K562 (cell line): ENCODE data around the gene PTPRM. TPM values are rescaled to one million over a fixed set of nuclear protein-coding genes. Genes with fewer than 3 reads are reported as not detected.

Experiments used
- ATAC-seq: fragments of 200-7000 bp; cut with Tn5 transposase; 3 replicates; pipeline ENCODE4 v1.9.1; 2020; ENCODE audit warnings: moderate library complexity
- BruUV-seq: library from RNA; stranded (reverse); fragments of 400-500 nt; replicated peaks from 2 replicates; lab custom pipeline; 2021; lab: Mats Ljungman, UMichigan
- CTCF ChIA-PET: fragments of 300-600 bp; formaldehyde crosslinking; extraction: SDS; loops from one replicate; lab custom pipeline; 2021; ENCODE audit warnings: low intra/inter-chr PET ratio; lab: Yijun Ruan, JAX
- POLR2A ChIA-PET: fragments of 300-600, 350-650 bp; sonication (Branson Sonifier 250); formaldehyde crosslinking; extraction: SDS; loops from one replicate; lab custom pipeline; 2021; ENCODE audit warnings: antibody characterized with exemption, inconsistent platforms; lab: Yijun Ruan, JAX
- DNase-seq, 4 experiments: peaks; one replicate each; pipeline versions ENCODE4 v3.0.0 to v3.0.0-alpha.2; 2011 to 2018; ENCODE audit warnings: low spot score in 3 of 4, mixed read lengths in 3 of 4; ENCODE audit errors: extremely low read depth in 1 of 4
- FAIRE-seq: peaks from 2 replicates; lab custom pipeline; 2011; peaks lifted over from hg19 to GRCh38; lab: Jason Lieb, UNC
- H2AFZ ChIP-seq: 2 replicates; pipeline ENCODE4 v1.6.0; 2011; ENCODE audit warnings: low read depth, low read length, control low read depth, inconsistent platforms
- H3K27ac ChIP-seq: fragments of 200-600 bp; 3 replicates; pipeline ENCODE4 v1.8.0; 2011; ENCODE audit warnings: low read depth, mild to moderate bottlenecking, control low read depth, inconsistent platforms, low read length, moderate library complexity, mixed read lengths; ENCODE audit errors: extremely low read depth
- H3K27me3 ChIP-seq, 2 experiments: fragments of 300-600 bp in 1 of 2; 2 replicates in 1 of 2; 3 replicates in 1 of 2; pipeline versions ENCODE4 v1.6.0 to v1.8.0; 2011; ENCODE audit warnings: inconsistent platforms in 2 of 2, low read length in 2 of 2, mild to moderate bottlenecking in 1 of 2, mixed read lengths in 1 of 2, moderate library complexity in 1 of 2; ENCODE audit not compliant: control insufficient read depth in 2 of 2, insufficient read depth in 2 of 2
- H3K36me3 ChIP-seq: fragments of 300-600 bp; 3 replicates; pipeline ENCODE4 v1.8.0; 2011; ENCODE audit warnings: mild to moderate bottlenecking, low read length, inconsistent platforms; ENCODE audit not compliant: control insufficient read depth, insufficient read depth
- H3K4me1 ChIP-seq, 2 experiments: fragments of 200-600 bp in 1 of 2; replicated peaks in 1 of 2; 2 replicates in 1 of 2; 3 replicates in 1 of 2; pipeline versions ENCODE4 v1.5.1 to v1.8.0; 2011; ENCODE audit warnings: inconsistent platforms in 2 of 2, low read length in 2 of 2, mild to moderate bottlenecking in 1 of 2, mixed read lengths in 1 of 2, moderate library complexity in 1 of 2; ENCODE audit not compliant: control insufficient read depth in 2 of 2, insufficient read depth in 2 of 2
- H3K4me2 ChIP-seq: 2 replicates; pipeline ENCODE4 v1.6.1; 2011; ENCODE audit warnings: low read length, control low read depth, inconsistent platforms, mixed read lengths; ENCODE audit not compliant: insufficient read depth
- H3K4me3 ChIP-seq: fragments of 200-600 bp; sonication (generic), shearing (Covaris generic); 2 replicates; pipeline ENCODE4 v1.5.1; 2016; ENCODE audit warnings: control low read depth, inconsistent platforms
- H3K79me2 ChIP-seq: fragments of 200-600 bp; 3 replicates; pipeline ENCODE4 v1.8.0; 2011; ENCODE audit warnings: low read length, inconsistent platforms; ENCODE audit not compliant: control insufficient read depth, insufficient read depth
- H3K9ac ChIP-seq, 2 experiments: 2 replicates each; pipeline versions ENCODE4 v1.6.0 to v1.6.1; 2011; ENCODE audit warnings: low read depth in 2 of 2, low read length in 2 of 2, control low read depth in 1 of 2, inconsistent platforms in 1 of 2, mild to moderate bottlenecking in 1 of 2, mixed read lengths in 1 of 2; ENCODE audit not compliant: insufficient read depth in 1 of 2
- H3K9me1 ChIP-seq: one replicate; pipeline ENCODE4 v1.6.0; 2011; ENCODE audit warnings: inconsistent platforms, mild to moderate bottlenecking, low read length, moderate library complexity; ENCODE audit not compliant: control insufficient read depth, insufficient read depth
- H3K9me3 ChIP-seq: replicated peaks from 2 replicates; pipeline ENCODE4 v1.5.1; 2011; ENCODE audit warnings: low read depth, low read length, inconsistent platforms; ENCODE audit not compliant: control insufficient read depth, insufficient read depth
- H4K20me1 ChIP-seq: replicated peaks from 2 replicates; pipeline ENCODE4 v1.6.1; 2011; ENCODE audit warnings: low read length, inconsistent platforms, mixed read lengths; ENCODE audit not compliant: control insufficient read depth, insufficient read depth
- ARHGAP35 ChIP-seq: fragments of 450-650 bp; IDR thresholded peaks from 2 replicates; pipeline ENCODE4 v1.6.1; 2018; ENCODE audit not compliant: partially characterized antibody
- CBFA2T3 ChIP-seq: fragments of 450-650 bp; IDR thresholded peaks from 2 replicates; pipeline ENCODE4 v1.6.1; 2017
- CHD1 ChIP-seq: fragments of 200-600 bp; sonication (generic); IDR thresholded peaks from one replicate; pipeline ENCODE4 v1.6.1; 2012; ENCODE audit warnings: mild to moderate bottlenecking, moderate library complexity, low read length, inconsistent platforms
- HIVEP1 ChIP-seq: fragments of 250-450 bp; sonication (Bioruptor Pico); IDR thresholded peaks from 2 replicates; pipeline ENCODE4 v1.4.0; 2020; ENCODE audit warnings: mild to moderate bottlenecking
- HLTF ChIP-seq: fragments of 450-650 bp; IDR thresholded peaks from 2 replicates; pipeline ENCODE4 v1.6.1; 2016
- L3MBTL2 ChIP-seq: fragments of 450-650 bp; IDR thresholded peaks from 2 replicates; pipeline ENCODE4 v1.6.1; 2016; ENCODE audit warnings: mild to moderate bottlenecking, moderate library complexity
- OTX1 ChIP-seq: fragments of 450-650 bp; formaldehyde crosslinking; IDR thresholded peaks from 2 replicates; pipeline ENCODE4 v1.4.0; 2022; ENCODE audit warnings: mild to moderate bottlenecking
- POLR2G ChIP-seq: fragments of 200-400 bp; formaldehyde crosslinking; IDR thresholded peaks from 2 replicates; pipeline ENCODE4 v1.6.1; 2017; ENCODE audit warnings: low read depth, mild to moderate bottlenecking, antibody characterized with exemption, low read length, moderate library complexity
- POLR3A ChIP-seq: IDR thresholded peaks from 2 replicates; pipeline ENCODE4 v1.6.1; 2011; ENCODE audit warnings: borderline replicate concordance, mild to moderate bottlenecking, moderate library complexity; ENCODE audit not compliant: insufficient read length, insufficient read depth; ENCODE audit errors: extremely low read depth
- SMAD3 ChIP-seq: fragments of 450-650 bp; formaldehyde crosslinking; conservative IDR thresholded peaks from 2 replicates; pipeline ENCODE4 v1.4.0; 2020; ENCODE audit warnings: mild to moderate bottlenecking
- SREBF1 ChIP-seq: fragments of 150-350 bp; IDR thresholded peaks from 2 replicates; pipeline ENCODE4 v1.6.1; 2014; ENCODE audit warnings: antibody characterized with exemption, low read depth, low read length, borderline replicate concordance
- STAG1 ChIP-seq: sonication (generic); formaldehyde crosslinking; IDR thresholded peaks from 2 replicates; pipeline ENCODE4 v1.5.0; 2020; ENCODE audit warnings: missing genetic modification reagents, borderline replicate concordance
- ZNF3 ChIP-seq: fragments of 250-450 bp; sonication (Bioruptor Pico); IDR thresholded peaks from 2 replicates; pipeline ENCODE4 v1.5.0; 2021; ENCODE audit warnings: mild to moderate bottlenecking, moderate library complexity
- ZNF431 ChIP-seq: sonication (generic); formaldehyde crosslinking; IDR thresholded peaks from 2 replicates; pipeline ENCODE4 v1.8.0; 2022; ENCODE audit warnings: mild to moderate bottlenecking, missing genetic modification reagents
- ZNF707 ChIP-seq: fragments of 250-450 bp; sonication (Bioruptor Pico); conservative IDR thresholded peaks from 2 replicates; pipeline ENCODE4 v1.8.0; 2022; ENCODE audit warnings: inconsistent platforms, mild to moderate bottlenecking, moderate library complexity
- WGBS: fragments of 100-300 bp; shearing (Covaris generic); methylation state at CpG from one replicate; pipeline ENCODE4 v1.1.6; 2016; ENCODE audit warnings: low coverage, mixed read lengths; ENCODE audit not compliant: insufficient coverage; ENCODE audit errors: missing lambda C conversion rate; 5-methylcytosine and 5-hydroxymethylcytosine counted together
- in situ Hi-C: fragments of 300-500 bp; cut with MboI; formaldehyde crosslinking; loops from 4 replicates; pipeline ENCODE4 v1.15.0; 2018; ENCODE audit warnings: inconsistent platforms, mixed read lengths
- intact Hi-C: fragments of 100-400 bp; cut with micrococcal nuclease; formaldehyde crosslinking; loops from 2 replicates; pipeline ENCODE4 v1.14.2; 2022
- polyA plus RNA-seq, 8 experiments: library from polyadenylated mRNA; depleted of rRNA in 4 of 8; stranded (reverse) in 5 of 8; unstranded in 3 of 8; fragments of >200 nt; fragmentation: Nextera tagmentation in 2 of 8; fragmentation: Illumina TruSeq in 1 of 8; extraction: Ambion mirVana in 2 of 8; extraction: Trizol in 1 of 8; gene quantifications; 2 replicates each; pipeline versions ENCODE4 v1.2.1 to v1.2.3, GENCODE V29; 2011 to 2014; ENCODE audit warnings: inconsistent platforms in 1 of 8, missing spikeins in 1 of 8
- total RNA-seq, 7 experiments: library from RNA; depleted of rRNA in 6 of 7; stranded (reverse); fragments of >200 nt in 6 of 7; fragmentation: Illumina TruSeq in 2 of 7; extraction: Trizol in 2 of 7; gene quantifications; 2 replicates each; pipeline versions ENCODE4 v1.2.1 to v1.2.3, GENCODE V29; 2011 to 2021; ENCODE audit warnings: low replicate concordance in 1 of 7
- TF ChIP-seq, protein P1 (sequence below): sonication (generic); formaldehyde crosslinking; IDR thresholded peaks from 2 replicates; pipeline ENCODE4 v1.8.0; 2023; ENCODE audit warnings: missing genetic modification reagents, mild to moderate bottlenecking, borderline replicate concordance
- TF ChIP-seq, protein P2 (sequence below): fragments of 450-650 bp; IDR thresholded peaks from 2 replicates; pipeline ENCODE4 v1.6.1; 2016; ENCODE audit warnings: borderline replicate concordance

The PTPRM gene
- total and polyA plus RNA-seq, 9 of the 15 experiments (the other 6 are each of a cell fraction or from before 2014, with no cell fraction given) = 0.03 to 0.16 (median 0.08) TPM; not detected in 3

DNA sequence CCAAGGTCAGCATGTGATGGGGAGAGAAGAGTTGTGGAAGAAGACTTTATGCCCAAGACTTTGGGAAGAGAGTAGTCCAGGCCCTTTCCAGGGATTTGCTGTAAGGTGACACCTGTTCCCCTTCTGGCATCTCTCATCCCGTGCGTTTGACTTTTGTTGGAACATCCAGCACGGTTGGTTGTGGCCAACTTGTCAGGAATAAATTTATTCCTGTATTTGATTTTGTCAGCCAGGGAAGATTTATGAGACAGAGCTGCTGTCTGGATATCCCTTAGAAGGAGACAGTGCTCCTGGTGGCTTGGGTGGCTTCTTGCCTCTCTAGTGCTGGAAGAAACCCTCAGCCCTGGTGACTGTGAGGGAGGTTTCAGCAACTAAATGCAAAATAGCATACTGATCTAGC is 121.5 kb downstream of the PTPRM start:
- Histone ChIP-seq H3K79me2 (no peaks in the 10 kb centered on the region), H3K4me3 (no peak overlapping the region), H2AFZ (no peak overlapping the region), H3K4me1 (no peaks in the 10 kb centered on the region), H3K4me2 (no peak overlapping the region), H3K27ac (no peak overlapping the region), H3K36me3 (no peaks in the 10 kb centered on the region), H3K9ac (no peak overlapping the region), H3K27me3 (no peaks in the 10 kb centered on the region), H3K9me3 (no peaks in the 10 kb centered on the region), H4K20me1 (no peaks in the 10 kb centered on the region), H3K9me1 (no peaks in the 10 kb centered on the region)
- in situ Hi-C loops (no loop called here), intact Hi-C loops (no loop called here)
- no TSS peak for BruUV-seq
- ChIA-PET POLR2A (no interaction called here), CTCF (no interaction called here)
- WGBS = 0% methylated on average over 3 of the region's 3 CpGs
- no peak for FAIRE-seq
- no peak for ATAC-seq
- no peak for DNase-seq
- no peak for TF ChIP-seq CBFA2T3
- no peak for TF ChIP-seq ZNF707 (CRISPR knock-in tag)
- no peak for TF ChIP-seq STAG1
- TF ChIP-seq POLR2G = no peak
- TF ChIP-seq OTX1 (CRISPR knock-in tag) = no peak
- no peak for TF ChIP-seq HLTF
- no peak for TF ChIP-seq POLR3A
- TF ChIP-seq ARHGAP35 = no peak
- TF ChIP-seq HIVEP1 (CRISPR knock-in tag) = no peak
- no peak for TF ChIP-seq ZNF3 (CRISPR knock-in tag)
- no peak for TF ChIP-seq CHD1
- no peak for TF ChIP-seq L3MBTL2
- no peak for TF ChIP-seq SREBF1
- TF ChIP-seq SMAD3 (CRISPR knock-in tag) = no peak
- TF ChIP-seq, protein P1, sequence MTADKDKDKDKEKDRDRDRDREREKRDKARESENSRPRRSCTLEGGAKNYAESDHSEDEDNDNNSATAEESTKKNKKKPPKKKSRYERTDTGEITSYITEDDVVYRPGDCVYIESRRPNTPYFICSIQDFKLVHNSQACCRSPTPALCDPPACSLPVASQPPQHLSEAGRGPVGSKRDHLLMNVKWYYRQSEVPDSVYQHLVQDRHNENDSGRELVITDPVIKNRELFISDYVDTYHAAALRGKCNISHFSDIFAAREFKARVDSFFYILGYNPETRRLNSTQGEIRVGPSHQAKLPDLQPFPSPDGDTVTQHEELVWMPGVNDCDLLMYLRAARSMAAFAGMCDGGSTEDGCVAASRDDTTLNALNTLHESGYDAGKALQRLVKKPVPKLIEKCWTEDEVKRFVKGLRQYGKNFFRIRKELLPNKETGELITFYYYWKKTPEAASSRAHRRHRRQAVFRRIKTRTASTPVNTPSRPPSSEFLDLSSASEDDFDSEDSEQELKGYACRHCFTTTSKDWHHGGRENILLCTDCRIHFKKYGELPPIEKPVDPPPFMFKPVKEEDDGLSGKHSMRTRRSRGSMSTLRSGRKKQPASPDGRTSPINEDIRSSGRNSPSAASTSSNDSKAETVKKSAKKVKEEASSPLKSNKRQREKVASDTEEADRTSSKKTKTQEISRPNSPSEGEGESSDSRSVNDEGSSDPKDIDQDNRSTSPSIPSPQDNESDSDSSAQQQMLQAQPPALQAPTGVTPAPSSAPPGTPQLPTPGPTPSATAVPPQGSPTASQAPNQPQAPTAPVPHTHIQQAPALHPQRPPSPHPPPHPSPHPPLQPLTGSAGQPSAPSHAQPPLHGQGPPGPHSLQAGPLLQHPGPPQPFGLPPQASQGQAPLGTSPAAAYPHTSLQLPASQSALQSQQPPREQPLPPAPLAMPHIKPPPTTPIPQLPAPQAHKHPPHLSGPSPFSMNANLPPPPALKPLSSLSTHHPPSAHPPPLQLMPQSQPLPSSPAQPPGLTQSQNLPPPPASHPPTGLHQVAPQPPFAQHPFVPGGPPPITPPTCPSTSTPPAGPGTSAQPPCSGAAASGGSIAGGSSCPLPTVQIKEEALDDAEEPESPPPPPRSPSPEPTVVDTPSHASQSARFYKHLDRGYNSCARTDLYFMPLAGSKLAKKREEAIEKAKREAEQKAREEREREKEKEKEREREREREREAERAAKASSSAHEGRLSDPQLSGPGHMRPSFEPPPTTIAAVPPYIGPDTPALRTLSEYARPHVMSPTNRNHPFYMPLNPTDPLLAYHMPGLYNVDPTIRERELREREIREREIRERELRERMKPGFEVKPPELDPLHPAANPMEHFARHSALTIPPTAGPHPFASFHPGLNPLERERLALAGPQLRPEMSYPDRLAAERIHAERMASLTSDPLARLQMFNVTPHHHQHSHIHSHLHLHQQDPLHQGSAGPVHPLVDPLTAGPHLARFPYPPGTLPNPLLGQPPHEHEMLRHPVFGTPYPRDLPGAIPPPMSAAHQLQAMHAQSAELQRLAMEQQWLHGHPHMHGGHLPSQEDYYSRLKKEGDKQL = no peak
- TF ChIP-seq ZNF431 (CRISPR knock-in tag) = no peak
- TF ChIP-seq, protein P2, sequence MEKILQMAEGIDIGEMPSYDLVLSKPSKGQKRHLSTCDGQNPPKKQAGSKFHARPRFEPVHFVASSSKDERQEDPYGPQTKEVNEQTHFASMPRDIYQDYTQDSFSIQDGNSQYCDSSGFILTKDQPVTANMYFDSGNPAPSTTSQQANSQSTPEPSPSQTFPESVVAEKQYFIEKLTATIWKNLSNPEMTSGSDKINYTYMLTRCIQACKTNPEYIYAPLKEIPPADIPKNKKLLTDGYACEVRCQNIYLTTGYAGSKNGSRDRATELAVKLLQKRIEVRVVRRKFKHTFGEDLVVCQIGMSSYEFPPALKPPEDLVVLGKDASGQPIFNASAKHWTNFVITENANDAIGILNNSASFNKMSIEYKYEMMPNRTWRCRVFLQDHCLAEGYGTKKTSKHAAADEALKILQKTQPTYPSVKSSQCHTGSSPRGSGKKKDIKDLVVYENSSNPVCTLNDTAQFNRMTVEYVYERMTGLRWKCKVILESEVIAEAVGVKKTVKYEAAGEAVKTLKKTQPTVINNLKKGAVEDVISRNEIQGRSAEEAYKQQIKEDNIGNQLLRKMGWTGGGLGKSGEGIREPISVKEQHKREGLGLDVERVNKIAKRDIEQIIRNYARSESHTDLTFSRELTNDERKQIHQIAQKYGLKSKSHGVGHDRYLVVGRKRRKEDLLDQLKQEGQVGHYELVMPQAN = no peak
